Loucy (cell line): ENCODE results near the gene SLC11A1.

Source experiments
- EZH2phosphoT487 ChIP-seq: fragments of 200-600 bp; IDR thresholded peaks from 2 replicates; pipeline ENCODE4 v1.6.1; 2018; ENCODE audit warnings: antibody characterized with exemption, mild to moderate bottlenecking, moderate library complexity, borderline replicate concordance
- TF ChIP-seq, protein P1 (sequence below): fragments of 200-600 bp; sonication (generic); conservative IDR thresholded peaks from 2 replicates; pipeline ENCODE4 v1.5.1; 2014; ENCODE audit warnings: mild to moderate bottlenecking, antibody characterized with exemption, low read length

GRCh38 chr2:218397463-218397819 is 15.4 kb downstream of the SLC11A1 start:
- TF ChIP-seq, protein P1, sequence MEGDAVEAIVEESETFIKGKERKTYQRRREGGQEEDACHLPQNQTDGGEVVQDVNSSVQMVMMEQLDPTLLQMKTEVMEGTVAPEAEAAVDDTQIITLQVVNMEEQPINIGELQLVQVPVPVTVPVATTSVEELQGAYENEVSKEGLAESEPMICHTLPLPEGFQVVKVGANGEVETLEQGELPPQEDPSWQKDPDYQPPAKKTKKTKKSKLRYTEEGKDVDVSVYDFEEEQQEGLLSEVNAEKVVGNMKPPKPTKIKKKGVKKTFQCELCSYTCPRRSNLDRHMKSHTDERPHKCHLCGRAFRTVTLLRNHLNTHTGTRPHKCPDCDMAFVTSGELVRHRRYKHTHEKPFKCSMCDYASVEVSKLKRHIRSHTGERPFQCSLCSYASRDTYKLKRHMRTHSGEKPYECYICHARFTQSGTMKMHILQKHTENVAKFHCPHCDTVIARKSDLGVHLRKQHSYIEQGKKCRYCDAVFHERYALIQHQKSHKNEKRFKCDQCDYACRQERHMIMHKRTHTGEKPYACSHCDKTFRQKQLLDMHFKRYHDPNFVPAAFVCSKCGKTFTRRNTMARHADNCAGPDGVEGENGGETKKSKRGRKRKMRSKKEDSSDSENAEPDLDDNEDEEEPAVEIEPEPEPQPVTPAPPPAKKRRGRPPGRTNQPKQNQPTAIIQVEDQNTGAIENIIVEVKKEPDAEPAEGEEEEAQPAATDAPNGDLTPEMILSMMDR: no peak
- TF ChIP-seq EZH2phosphoT487: no peak
